Astrocyte of the spinal cord (primary cell): Measurements from ENCODE around the gene HLA-C.
"Not testable (repeated sequence)": the region's sequence is repeated elsewhere in the genome, so short reads cannot be mapped to it uniquely, and the experiment has no call there.

Experiments used
- DNase-seq: peaks from one replicate; pipeline ENCODE4 v3.0.0; 2011; ENCODE audit warnings: low read depth, low spot score
- H3K4me3 ChIP-seq: 2 replicates; pipeline ENCODE4 v1.5.1; 2011; ENCODE audit warnings: low read depth, mild to moderate bottlenecking, low read length, moderate library complexity
- in situ Hi-C: cut with HindIII; loops from 2 replicates; pipeline ENCODE4 v1.10.0; 2017; ENCODE audit warnings: low sequenced_read_pairs
- TF ChIP-seq, protein P1 (sequence below): IDR thresholded peaks from 2 replicates; pipeline ENCODE4 v1.5.1; 2012; ENCODE audit warnings: low read depth, mild to moderate bottlenecking, low read length, inconsistent platforms

The HLA-C gene

DNA sequence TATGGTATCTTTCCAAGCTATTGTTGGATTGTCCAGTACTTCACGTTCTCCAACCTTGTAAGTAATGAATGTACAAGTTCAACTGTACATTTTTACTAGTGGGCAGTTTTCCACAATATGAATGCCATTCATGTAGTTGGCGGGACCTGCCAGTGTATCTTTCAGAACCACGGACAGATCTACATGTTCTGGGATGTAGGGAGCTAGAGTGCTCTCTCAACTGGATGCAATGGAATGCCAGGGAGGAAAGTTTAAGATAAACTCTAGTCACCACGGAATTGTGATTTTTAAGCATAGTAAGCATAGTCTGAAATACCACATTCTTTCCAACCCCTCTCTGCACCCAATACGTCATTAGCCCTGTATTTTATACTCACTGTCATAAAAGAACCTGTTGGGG is 21.5 kb upstream of the HLA-C start:
- DNase-seq, result peak; percentile 31
- no peak overlapping the region for H3K4me3 ChIP-seq
- in situ Hi-C loops, result no loop called here
- TF ChIP-seq, protein P1, sequence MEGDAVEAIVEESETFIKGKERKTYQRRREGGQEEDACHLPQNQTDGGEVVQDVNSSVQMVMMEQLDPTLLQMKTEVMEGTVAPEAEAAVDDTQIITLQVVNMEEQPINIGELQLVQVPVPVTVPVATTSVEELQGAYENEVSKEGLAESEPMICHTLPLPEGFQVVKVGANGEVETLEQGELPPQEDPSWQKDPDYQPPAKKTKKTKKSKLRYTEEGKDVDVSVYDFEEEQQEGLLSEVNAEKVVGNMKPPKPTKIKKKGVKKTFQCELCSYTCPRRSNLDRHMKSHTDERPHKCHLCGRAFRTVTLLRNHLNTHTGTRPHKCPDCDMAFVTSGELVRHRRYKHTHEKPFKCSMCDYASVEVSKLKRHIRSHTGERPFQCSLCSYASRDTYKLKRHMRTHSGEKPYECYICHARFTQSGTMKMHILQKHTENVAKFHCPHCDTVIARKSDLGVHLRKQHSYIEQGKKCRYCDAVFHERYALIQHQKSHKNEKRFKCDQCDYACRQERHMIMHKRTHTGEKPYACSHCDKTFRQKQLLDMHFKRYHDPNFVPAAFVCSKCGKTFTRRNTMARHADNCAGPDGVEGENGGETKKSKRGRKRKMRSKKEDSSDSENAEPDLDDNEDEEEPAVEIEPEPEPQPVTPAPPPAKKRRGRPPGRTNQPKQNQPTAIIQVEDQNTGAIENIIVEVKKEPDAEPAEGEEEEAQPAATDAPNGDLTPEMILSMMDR, result no peak

DNA sequence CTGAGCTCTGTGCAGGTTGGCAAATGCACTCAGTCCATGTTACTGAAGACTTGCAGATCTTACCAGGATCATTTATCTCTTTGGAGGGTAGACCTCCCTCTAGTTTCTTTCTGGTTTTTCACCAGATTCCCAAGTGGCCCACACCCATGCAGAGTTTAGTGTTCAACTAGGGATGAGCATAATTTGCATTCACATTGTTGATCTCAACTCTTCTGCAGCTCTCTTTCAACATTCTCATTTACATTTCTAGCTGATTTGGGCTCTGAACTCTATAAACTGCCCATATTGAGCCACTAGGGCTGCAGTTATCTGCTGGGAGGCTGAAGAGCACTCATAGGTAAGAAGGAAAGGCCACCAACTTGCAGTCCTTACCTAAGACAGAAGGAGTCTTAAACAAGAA is 17.9 kb upstream of the HLA-C start:
- H3K4me3 ChIP-seq, result no peak overlapping the region
- in situ Hi-C loops, result no loop called here
- no peak for DNase-seq
- TF ChIP-seq, protein P1, result no peak

DNA sequence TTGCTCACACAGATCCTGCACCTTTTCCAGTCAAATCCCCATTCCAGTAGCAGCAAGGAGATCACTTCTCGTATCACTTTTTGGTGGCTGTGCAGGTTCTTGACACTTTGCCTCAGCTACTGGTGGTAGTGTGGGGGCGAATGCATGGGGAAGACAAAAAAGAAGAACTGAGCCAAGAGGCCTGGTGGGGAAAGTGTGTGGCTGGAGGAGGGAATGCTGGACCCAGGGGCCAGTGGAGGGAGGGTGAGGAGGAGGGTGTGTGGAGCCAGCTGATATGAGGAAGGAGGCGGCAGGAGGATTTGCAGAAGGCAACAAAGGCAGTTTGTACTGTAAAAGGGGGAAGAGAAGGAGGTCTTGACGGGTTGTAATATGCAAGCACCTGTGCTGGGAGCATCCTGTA is 15.7 kb upstream of the HLA-C start:
- TF ChIP-seq, protein P1, result no peak
- no peak for DNase-seq
- no peak overlapping the region for H3K4me3 ChIP-seq
- in situ Hi-C loops, result no loop called here

DNA sequence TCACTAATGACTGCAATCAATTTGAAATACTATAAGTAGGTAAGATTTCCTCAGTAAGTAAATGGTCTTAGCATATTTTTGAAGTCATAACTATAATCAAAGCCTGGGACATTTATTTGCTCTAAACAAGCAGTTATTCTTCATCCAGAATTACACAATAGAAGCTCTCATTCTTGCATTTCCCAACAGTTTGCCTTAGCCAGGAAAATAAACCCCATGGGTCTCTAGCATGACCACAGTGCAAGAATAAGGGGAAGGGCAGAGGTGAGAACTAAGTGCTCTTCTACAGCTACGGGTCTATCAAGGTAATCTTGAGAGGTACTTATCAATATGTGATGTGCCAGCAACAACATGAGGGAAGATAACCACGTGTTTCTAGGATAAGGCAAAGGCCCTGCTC is 14.1 kb upstream of the HLA-C start:
- in situ Hi-C loops, result no loop called here
- no peak for DNase-seq

DNA sequence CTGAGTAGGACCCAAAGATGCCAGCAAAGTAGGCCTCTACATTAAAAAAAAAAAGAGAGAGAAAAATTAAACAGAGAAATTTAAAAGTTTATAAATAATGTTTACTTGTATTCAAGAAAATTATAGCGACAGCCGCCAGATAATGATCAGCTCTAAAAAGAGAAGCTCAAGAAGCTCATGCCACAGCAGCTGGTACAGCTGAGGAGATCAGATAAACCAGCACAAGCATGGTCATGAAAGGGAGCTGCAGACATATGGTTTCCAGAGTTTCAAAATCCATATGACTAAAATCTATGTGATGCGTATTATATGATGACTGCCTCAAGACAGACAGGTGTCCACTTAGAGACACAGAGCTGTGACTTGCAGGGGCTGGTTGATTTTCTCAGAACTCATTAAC is 13.6 kb upstream of the HLA-C start:
- H3K4me3 ChIP-seq, result no peak overlapping the region
- no peak for DNase-seq
- in situ Hi-C loops, result no loop called here
- TF ChIP-seq, protein P1, result no peak

More for the DNA sequence above, 14.1 kb upstream of the HLA-C start:
- TF ChIP-seq, protein P1, result no peak
- no peak overlapping the region for H3K4me3 ChIP-seq

DNA sequence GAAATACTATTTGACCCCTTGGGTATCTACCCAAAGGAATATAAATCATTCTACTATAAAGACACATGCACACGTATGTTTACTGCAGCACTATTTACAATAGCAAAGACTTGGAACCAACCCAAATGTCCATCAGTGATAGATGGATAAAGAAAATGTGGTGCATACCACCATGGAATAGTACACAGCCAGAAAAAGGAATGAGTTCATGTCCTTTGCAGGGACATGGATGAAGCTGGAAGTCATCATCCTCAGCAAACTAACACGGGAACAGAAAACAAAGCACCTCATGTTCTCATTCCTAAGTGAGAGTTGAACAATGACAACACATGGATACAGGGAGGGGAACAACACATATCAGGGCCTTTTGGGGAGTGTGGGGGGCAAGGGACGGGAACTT is 7.8 kb upstream of the HLA-C start:
- H3K4me3 ChIP-seq, DNase-seq, in situ Hi-C loops: not testable (repeated sequence)

DNA sequence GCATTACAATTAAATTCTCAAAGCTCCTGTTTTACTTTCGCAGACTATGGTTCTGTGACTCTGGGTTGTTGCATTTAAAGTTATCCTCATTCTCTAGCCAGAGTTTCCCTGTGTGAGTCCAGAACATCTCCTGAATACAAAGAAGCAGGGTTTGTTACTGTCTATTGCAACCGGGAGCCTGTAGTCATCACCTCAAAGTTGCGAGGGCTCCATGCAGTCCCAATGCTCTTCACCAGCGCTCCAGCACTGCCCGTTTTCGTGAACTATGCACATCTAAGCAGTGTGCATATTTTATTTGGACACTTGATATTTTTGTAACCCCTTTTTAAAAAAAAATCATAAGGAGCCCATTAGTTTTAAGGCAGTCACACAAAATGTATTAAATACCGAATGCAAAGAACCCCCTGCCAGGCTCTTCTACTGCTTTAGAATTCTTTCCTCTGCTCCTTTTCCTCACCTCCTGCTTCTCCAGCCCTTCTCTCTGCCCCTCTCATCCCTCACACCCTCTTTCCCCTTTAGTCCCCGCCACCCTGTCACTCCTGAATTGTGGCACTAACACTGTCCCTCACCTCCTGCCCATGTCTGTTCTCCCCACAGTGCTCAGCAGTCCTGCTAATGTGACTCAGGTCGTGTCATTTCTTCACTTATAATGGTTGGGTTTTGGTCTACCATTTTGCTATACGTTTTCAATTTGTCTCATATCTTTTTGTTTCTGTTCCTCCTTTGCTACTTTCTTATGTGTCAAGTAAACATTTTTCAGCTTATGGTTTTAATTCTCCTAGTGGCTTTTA is 1.1 kb upstream of the HLA-C start:
- in situ Hi-C loops, result no loop called here
- no peak for DNase-seq
- no peak overlapping the region for H3K4me3 ChIP-seq
- TF ChIP-seq, protein P1, result no peak
